Activated CD8-positive, alpha-beta memory T cell treated with anti-CD3 and anti-CD28 coated beads for 24 hours (primary cell): ENCODE measurements around the gene CYB5R3.

Experiments used
- DNase-seq: peaks from one replicate; pipeline ENCODE4 v3.0.0-alpha.2; 2020

CYB5R3 gene

DNA sequence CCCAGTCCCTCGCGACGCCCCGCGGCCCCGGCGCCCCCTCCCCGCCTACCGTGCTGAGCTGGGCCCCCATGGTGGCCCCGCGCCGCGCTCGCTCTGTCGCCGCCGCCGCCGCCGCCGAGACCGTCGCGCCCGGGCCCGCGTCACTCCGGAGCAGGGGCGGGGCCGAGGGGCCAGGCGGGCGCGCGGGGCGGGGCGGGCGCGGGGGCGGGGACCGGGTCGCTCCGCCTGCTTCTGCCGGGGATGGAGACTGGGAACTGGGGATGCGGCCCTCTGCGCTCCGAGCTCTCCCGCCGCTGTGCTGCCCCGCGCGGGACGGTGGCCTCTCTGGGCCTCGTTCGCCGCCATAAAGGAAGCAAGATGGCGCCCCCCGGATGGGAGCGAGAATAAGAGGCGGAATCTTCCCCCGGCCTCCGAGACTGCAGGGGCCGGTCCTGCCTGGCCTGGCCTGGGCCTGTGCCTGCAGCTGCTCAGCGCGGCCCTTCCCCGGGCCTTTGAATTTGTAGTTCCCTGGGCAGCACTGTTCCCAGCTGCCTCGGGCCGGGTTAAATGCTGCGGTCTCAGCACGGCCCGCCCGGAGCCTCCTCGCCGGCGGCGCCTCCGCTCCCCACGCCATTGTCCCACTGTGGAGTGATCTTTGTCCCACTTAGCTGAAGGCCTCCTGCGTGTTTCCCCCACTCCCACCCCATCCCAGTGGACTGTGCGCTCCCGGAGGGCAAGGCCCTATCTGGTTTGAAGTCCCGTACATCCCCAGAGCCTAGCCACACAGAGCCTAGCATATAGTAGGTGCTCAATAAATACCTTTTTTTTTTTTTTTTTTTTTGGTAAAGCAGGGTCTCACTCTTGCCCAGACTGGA, at the start of gene CYB5R3:
TSS of gene CYB5R3 (minus strand) at position 147 of the 854 bp plus-strand sequence. CDS start at position 70, 77 bp downstream.
- peak; percentile 91 for DNase-seq

DNA sequence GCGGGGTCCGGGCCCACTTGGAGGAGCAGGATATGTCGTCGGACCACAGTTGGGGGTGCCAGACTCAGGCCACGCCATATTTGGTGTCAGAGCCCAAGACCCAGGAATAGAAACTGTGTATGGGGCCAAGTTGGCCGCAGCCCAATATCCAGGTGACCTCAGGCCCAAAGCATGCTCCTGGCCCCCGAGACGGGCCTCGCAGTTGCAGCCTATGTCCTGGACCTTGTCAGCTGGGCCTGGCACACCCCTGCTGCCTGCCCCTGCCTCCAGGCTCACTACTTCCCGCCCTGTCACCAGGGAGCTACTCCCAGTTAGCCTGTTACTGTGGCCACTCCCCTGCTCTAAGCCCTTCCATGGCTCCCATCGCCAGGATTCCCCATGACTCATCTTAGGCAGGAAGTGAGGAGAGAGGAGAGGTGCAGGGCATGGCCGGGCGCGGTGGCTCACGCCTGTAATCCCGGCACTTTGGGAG, 48.4 kb upstream of the CYB5R3 start:
- DNase-seq, result no peak

DNA sequence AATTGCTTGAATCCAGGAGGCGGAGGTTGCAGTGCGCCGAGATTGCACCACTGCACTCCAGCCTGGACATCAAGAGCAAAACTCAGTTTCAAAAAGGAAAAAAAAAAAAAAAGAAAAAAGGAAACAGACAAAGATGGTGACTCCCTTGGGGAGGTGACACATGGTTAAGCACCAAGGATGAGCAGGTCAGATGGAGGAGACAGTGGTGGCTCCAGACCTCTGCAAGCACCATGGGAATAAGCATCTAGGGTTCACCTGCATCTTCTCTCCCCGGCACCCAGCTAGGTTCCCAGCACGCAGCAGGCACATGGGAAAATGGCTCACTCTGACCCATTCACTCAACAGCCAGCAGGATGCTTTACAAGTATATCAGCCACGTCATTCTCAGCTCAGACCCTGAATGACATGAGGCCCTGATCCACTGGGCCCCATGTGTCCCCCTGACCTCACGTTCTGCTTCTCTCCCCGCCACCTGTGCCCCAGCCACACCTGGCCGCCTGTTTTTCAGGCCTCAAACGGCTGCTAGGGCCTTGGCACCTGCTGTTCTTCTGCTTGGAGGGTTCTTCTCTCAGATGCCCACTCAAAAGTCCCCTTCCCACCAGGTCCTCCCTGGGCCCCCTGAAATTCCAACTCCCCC, 47.3 kb upstream of the CYB5R3 start:
- DNase-seq, result no peak

DNA sequence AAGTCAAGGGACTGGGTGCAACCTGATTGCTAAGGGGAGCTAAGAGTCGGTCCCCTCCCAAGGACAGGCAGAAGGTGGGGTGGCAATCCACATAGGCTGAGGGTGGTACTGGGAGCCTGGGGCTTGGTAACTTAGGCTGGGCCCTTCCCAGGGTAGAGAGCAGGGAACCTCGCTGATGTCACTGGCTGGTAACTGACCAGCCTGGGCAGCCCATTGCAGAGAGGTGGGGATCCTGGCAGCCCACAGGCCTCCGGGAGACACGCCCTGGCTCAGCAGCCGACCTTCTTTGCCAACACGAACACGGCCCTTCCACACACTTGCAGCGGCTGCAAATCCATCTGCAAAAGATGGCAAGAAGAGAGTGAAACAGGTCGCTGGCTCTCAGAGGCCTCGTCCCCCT, 46.1 kb upstream of the CYB5R3 start:
- DNase-seq, result no peak

DNA sequence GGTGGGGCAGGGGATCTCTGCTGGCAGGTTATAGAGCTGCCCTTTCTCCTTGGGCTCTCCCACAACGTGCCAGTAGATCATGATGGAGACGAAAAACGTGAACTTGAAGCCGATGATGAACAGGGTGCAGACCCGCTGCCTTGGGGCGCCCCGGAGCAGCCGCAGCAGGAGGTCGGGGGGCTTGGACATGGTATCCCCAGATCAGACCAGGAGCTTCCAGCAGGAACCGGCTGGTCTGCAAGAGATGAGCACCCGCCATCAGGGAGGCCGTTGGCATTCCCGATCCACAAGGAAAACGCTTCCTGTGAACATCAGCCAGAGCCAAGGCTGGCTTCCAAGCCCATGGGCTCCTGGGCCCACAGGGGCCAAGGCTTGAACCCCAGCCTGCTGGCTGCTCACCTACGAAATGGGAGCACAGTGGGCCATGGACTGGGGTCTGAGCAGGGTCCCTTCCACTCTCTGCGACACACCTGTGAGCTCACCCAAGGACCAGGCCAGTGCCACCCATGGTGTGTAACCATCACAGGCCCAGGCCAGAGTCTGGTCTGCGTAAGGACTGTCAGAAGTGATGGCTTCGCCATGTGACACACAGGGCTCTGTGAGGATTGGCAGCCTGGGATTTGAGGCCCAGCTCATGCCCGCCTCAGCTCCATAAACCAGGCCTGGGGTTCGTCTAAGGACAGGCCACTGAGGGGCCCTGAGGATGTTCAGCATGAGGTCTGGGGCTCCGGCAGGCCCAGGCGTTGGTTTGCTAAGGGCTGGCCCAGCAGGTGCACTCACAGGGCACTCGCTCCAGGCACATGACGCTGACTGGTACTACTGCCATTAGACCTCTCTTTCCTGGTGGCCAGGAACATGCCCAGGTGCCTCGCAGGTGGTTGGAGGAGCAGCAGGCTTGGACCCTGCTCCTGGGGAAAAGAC, 44.8 kb upstream of the CYB5R3 start:
- DNase-seq, result no peak

DNA sequence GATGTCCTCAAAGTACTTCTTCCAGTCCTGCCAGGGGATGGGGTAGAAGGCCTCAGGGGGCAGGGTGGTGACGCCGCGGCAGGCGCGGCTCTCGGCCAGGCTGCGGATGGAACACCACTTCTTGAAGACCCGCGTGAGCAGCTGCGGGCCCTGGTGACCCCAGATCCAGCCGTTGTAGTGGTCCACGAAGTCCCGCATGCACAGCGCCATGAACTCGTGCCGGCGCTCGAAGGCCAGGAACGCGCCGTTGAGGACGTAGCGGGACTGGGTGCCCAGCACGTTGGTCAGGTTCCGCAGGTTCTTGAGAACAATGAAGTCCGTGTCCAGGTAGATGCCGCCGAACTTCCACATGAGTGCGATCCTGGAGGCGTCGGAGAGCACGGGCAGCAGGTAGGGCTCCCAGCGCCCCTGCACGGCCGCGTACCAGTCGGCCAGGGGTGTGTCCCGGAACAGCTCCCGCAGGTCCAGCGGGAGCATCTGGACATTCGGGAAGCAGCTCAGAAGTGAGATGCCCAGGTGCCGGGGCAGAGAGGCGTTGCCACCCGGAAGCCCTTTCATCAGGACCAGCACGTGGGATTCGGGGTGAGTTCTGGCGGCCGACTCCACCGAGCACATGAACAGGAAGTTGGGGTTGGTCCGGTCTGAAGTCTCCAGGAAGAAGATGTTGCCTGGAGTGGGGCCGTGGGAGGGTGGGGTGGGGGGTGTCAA, 44.0 kb upstream of the CYB5R3 start:
- DNase-seq, result no peak

DNA sequence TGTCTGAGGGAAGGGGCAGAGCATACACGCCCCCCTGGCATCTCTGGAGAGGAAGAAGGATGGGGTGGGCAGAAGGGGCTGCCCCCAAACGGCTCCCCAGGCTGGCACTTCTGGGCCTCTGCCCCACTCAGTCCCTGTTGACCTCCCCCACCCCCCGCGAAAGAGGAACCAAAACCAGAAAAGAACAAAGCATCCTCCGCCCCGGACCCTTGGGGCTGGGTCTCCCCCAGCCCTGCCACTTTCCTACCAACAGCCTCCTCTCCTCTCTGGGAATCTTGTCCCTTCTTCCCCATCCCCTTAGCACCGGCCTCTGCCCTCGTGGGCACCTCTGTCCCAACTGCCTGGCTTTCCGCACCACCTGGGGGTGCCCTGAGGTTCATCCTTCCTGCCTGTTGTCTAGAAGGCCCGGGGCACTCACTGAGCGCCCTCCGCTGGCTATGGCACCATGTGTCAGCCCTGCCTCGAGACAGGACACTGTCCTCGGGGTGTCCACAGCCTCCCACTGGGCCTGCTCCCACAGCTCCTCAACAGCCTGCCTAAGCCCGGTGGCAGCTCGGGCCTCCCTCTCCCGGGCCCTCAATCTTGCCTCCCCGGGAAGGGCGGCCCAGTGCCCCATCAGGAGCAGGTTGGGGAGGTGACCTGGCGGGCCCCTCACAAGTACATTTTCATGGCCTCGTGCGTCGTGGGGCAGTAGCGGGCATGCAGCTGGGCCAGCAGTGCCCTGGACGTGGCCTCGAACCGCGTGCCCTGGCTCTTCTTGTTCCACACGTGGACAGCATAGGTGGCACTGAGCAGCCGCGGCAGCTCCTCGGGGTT, 43.3 kb upstream of the CYB5R3 start:
- no peak for DNase-seq

DNA sequence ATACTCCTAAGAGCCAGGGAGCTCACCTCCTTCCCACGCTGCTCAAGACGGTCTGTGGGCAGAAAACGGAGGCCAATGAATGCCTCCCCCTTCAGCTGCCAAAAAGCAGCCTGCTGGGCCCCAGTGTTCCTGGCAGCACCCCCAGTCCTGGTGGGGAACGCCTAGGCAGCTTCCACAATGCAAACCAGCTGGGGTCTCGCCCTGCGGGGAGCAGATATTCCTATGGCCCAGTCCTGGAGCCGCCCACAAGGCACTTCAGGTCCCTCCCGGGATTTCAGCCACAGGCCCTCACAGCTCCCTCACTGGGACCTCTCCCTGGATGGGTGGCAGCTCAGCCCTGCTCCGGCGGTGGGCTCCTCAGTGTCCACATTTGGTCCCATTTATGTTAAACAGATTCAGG, 42.2 kb upstream of the CYB5R3 start:
- no peak for DNase-seq

DNA sequence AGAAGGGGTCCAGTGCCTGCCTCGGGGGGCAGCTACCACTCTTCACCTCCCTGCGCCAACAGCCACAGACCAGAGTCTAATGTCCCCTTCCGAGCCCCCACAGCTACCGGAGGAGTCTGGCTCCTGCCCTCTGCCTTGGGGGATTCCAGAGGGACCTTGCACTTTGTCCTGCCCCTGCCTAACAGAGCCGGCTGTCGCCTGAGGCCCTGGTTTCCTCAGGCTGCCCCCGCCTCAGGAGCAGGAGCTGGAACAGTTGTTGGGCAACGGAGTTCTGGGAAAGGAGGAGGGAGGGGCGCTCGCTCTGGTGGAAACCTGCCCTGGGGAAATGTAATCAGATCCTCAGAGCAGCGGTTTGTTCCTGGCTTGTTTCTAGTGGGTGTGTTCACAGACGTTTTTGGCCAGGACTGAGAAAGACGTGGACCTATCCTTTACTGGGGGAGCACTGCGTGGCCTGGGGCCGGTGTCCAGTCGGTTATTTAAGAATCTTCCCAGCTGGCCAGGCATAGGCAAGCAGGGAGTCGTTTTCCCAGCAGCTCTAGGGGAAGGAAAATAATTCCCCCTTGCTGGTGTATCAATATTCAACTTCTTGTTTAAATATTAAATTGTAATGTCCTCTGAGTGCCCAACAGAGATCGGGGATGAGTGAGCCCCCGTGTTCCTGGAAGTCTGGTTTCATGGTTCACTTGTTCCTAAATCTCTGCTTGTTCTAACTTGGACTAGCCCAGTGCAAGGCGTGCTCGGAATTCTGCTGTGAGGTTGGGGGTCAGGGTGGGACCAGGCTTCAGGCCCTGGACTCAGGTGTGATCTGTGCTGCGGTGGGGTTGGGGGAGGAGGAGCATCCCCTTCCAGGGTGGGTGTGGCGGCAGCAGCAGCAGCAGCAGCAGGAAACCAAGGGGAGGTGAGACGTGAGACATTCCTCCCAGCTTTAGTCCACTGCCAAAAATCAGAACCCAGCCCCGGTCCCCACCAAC, 39.3 kb upstream of the CYB5R3 start:
- no peak for DNase-seq

DNA sequence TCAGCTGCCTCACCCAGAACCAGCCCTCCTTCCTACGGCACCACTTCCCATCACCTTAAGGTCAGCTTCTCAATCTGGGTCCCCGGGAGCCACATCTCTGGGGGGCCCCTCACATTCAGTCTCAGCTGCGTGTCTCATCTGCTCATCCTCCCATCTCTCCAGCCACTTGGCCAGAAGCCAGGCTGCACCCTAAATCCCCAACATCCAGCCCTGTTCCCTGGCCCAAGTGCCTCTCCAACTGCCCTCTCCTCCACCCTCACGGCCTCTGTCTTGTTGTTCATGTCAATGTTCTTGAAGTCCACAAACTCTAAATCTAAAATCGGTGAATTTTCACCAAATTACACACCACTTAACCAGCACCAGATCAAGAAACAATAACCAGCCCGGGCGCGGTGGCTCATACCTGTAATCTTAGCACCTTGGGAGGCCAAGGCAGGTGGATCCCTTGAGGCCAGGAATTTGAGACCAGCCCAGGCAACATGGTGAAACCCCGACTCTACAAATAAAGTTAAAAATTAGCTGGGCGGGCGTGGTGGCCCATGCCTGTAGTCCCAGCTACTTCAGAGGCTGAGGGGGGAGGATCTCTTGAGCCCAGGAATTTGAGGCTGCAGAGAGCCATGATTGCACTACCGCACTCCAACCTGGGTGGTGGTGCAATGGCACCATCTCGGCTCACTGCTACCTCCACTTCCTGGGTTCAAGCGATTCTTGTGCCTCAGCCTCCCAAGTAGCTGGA, 37.7 kb upstream of the CYB5R3 start:
- DNase-seq, result no peak

DNA sequence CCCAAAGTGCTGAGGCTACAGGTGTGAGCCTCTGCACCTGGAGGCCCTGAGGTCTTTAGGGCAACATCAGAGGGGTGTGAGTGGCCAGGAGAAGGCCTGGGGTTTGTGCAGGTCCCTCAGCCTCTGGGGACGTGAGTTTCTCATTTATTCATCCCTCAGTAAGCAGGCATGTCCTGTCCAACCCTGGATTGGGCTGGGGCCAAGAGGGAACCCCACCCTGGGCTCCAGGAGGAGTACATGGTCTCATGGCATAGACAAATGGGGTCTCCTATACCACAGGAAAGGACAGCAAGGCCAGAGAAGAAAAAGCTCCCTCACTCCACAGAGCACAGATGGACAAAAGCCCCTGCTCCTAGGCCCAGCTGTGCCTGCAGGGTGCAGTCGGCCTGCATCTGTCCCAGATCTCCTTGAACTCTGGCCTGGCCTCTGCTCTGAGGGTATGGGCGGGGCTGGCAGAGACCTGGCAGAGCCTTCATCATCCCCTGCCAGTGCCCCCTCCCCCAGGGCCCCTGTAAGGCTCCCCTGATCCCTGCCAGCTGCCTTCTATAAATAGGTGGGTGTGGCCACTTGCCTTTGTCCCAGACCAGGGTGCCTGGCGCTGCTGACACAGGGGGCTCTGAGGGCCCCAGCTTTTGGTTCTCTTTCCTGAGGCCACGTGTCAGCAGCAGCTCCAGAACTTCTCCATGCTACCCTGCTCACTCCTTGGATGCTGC, 36.9 kb upstream of the CYB5R3 start:
- DNase-seq, result no peak

DNA sequence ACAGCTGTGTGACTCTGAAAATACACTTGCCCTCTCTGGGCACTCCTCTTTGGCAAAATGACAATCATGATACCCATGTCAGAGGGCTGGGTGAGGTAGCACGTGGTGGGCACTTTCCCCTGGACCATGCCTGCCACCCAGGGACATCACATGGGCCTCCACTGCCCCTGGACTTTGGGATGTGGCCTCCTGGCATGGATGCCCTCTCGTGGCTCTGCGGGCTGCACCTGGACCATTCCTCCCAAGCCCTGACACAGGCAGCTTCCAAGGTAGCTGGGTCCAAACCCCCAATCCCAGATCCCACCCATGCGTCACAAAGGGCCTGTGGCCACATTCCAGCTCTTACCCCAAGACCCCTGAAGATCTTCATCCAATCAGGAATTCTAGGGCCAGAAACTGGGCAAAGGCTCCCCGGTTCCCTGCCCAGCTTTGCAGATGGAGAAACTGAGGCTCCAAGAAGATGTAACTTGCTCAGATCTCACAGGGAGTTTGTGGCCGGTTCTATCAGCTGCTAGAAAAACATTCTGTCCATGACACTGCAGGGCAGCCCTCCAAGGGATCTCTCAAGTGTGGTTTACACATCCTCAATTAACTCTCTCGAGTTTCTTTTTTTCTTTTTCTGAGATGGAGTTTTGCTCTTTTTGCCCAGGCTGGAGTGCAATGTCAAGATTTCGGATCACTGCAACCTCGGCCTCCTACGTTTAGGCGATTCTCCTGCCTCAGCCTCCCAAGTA, 35.4 kb upstream of the CYB5R3 start:
- DNase-seq, result no peak

DNA sequence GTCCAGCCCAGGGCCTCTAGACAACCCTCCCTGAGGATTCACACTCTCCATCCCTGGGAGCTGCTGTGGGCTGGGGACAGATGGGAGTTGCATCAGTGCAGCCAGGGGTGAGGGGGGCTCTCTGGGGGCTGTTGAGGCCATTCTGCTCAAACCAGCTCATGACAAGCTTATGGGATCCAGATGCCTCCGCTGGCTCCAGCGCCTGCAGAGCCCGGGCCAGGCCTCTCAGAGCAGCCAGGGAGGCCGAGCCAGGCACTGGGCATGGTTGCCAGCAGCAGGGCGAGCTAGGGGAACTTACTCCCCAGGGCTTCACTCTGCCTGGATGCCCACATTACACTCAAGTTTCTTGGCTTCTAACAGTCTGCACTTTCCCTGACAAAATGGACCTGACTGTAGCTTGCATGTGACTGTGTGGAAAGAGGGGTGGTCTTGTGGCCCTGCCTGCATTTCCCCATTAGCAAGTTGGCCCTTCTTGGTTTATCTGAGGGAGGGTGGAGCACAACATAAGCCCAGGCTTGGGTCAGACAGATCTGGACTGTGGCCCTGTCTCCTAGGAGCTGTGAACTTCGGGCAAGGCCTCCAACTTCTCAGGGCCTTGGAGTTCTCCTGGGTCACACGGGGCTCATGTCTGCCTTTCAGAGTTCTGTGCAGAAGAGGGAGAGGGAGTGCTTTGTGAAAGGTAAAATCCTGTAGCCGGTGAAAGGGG, 34.5 kb upstream of the CYB5R3 start:
- DNase-seq, result no peak

DNA sequence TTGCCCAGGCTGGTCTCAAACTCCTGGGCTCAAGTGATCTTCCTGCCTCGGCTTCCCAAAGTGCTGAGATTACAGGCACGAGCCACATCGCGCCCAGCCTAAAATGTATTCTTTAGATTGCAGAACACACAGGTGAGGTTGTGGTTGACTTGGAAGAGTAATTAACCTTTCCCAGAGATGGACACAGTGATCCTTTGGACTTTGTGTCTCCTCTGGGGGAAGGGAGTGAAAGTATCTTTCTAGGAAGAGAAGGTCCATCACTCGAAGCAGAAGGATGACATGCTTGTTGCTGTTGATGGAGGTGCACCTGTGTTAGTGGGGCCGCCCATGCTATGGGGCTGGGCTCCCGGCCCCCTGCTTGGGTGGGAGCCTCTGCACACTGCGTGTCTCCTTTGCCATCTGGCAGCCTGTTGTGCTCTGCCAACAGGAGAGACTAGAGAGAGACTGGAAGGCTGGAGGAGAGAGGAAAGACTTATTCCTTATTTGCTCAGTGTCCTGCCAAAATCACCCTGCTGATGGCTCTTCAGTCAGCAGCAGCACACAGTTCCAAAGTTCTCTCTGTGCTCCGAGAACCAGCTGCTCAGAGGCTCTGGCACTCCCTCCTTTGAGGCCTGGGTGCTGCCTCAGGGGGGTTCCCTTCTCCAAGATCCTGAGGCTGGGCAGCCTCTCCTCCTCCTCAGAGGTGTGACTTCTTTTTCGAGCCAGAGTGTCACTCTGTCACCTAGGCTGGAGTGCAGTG, 33.1 kb upstream of the CYB5R3 start:
- no peak for DNase-seq

DNA sequence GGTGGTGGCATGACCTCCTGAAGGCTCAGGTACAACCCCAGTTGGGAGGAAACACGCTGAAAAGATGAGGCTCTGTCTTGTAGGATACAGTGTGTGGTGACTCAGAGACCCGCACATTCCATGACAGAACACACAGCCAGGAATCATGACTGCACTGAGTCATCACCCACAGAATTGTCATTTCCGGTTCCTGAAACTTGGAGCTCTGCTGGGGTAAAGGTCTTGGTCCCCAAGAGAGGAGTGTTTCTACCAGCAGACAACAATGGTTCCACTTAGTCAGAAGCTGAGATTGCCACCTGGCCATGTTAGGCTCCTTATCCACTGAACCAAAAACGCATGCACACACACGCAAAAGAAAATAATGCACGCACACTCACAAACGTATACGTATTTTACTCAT, 31.5 kb upstream of the CYB5R3 start:
- no peak for DNase-seq

DNA sequence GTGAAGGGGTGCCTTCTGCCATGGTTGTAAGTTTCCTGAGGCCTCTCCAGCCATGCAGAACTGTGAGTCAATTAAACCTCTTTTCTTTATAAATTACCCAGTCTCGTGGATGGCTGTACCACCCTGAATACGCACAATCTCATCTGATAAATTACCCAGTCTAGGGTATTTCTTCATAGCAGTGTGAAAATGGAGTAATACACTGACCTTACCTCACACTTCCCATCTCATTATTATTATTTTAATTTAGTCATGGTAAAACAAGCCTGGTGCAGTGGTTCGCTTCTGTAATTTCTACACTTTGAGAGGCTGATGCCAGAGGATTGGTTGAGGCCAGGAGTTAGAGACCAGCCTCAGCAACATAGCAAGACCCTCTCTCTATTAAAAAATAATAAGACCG, 30.5 kb upstream of the CYB5R3 start:
- DNase-seq, result no peak

DNA sequence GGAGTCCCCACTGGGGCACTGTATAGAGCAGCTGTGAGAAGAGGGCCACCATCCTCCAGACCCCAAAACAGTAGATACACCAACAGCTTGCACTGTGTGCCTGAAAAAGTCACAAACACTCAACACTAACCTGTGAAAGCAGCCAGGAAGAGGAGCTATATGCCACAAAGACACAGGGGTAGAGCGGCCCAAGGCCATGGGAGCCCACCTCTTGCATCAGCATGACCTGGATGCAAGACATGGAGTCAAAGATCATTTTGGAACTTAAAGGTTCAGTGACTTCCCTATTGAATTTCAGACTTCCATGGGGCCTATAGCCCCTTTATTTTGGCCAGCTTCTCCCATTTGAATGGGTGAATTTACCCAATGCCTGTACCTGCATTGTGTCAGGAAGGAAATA, 29.7 kb upstream of the CYB5R3 start:
- no peak for DNase-seq
